Esophagus mucosa (tissue), 1 donor: ENCODE results near the gene RCAN2. TPM values are rescaled to one million over a fixed set of nuclear protein-coding genes. Genes with fewer than 3 reads are reported as not detected.
"Not testable (repeated sequence)": the region's sequence is repeated elsewhere in the genome, so short reads cannot be mapped to it uniquely, and the experiment has no call there.

Experiments used
- ATAC-seq: fragments of 200-7000 bp; cut with Tn5 transposase; one replicate; pipeline ENCODE4 v1.9.1; 2020
- total RNA-seq: library from RNA; stranded (reverse); gene quantifications from one replicate; pipeline ENCODE4 v1.2.4, GENCODE V29; 2023
- donor health status: DM: yes; HTN: yes; CAD: no.

RCAN2 gene
- total RNA-seq, 1 donor from 2014 or later: 1.00 TPM

- no peak for ATAC-seq
Observed at GRCh38 chr6:46381579-46381978, 109.7 kb downstream of the RCAN2 start.

- no peak for ATAC-seq
Observed at GRCh38 chr6:46381057-46381456, 110.2 kb downstream of the RCAN2 start.

- no peak for ATAC-seq
Observed at GRCh38 chr6:46380152-46380807, 111.0 kb downstream of the RCAN2 start.

- no peak for ATAC-seq
Observed at GRCh38 chr6:46378882-46379416, 112.3 kb downstream of the RCAN2 start.

- no peak for ATAC-seq
Observed at GRCh38 chr6:46378161-46378881, 112.9 kb downstream of the RCAN2 start.

GRCh38 chr6:46377209-46377608 is 114.0 kb downstream of the RCAN2 start:
- no peak for ATAC-seq

- ATAC-seq: peak; percentile 31
Observed at GRCh38 chr6:46376562-46377061, 114.6 kb downstream of the RCAN2 start.

GRCh38 chr6:46370622-46371021 is 120.6 kb downstream of the RCAN2 start:
- no peak for ATAC-seq

GRCh38 chr6:46368169-46368536 is 123.1 kb downstream of the RCAN2 start:
- ATAC-seq: no peak

GRCh38 chr6:46367354-46368168 is 123.7 kb downstream of the RCAN2 start:
- ATAC-seq: no peak

- no peak for ATAC-seq
Observed at GRCh38 chr6:46366190-46366900, 124.9 kb downstream of the RCAN2 start.

- no peak for ATAC-seq
Observed at GRCh38 chr6:46357591-46357990, 133.7 kb downstream of the RCAN2 start.

- no peak for ATAC-seq
Observed at GRCh38 chr6:46356543-46356942, 134.7 kb downstream of the RCAN2 start.

GRCh38 chr6:46353528-46353927 is 137.7 kb downstream of the RCAN2 start:
- ATAC-seq: no peak

- ATAC-seq: no peak
Observed at GRCh38 chr6:46352541-46353268, 138.5 kb downstream of the RCAN2 start.

- no peak for ATAC-seq
Observed at GRCh38 chr6:46350714-46351113, 140.5 kb downstream of the RCAN2 start.

GRCh38 chr6:46347669-46348068 is 143.6 kb downstream of the RCAN2 start:
- no peak for ATAC-seq

- ATAC-seq: no peak
Observed at GRCh38 chr6:46340246-46340645, 151.0 kb downstream of the RCAN2 start.

- no peak for ATAC-seq
Observed at GRCh38 chr6:46338131-46338530, 153.1 kb downstream of the RCAN2 start.

- no peak for ATAC-seq
Observed at GRCh38 chr6:46334442-46334841, 156.8 kb downstream of the RCAN2 start.

GRCh38 chr6:46333481-46333880 is 157.8 kb downstream of the RCAN2 start:
- no peak for ATAC-seq

- ATAC-seq: not testable (repeated sequence)
Observed at GRCh38 chr6:46332448-46332847, 158.8 kb downstream of the RCAN2 start.
